ENCODE data around the gene GPI.

Gene GPI

DNA sequence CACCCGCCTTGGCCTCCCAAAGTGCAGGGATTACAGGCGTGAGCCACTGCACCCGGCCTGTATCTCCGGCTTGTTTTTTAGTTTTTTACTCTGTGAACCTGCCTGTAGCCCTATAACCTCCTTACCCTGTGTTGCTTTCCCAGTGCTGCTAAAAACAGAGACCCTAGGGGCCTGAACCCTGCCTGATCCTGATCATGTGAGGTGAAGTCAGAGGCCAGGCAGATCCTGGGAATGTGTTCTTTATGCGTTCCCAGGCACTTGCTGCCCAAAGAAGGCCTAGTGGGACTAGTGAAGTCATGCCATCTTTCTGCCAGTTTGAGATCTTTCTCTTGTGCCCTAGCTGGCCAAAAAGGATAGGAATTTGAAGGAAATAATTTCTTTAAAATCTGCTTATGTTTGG is 67.8 kb downstream of the GPI start:
- Histone ChIP-seq H3K27ac (ENCODE audit: low read depth, low read length) (no peak overlapping the region), H3K36me3 (ENCODE audit: control insufficient read depth, low read length) (peaks cover 94% of the 10 kb centered on the region), H3K9me3 (ENCODE audit: control insufficient read depth, insufficient read depth, low read length) (no peaks in the 10 kb centered on the region), H3K4me2 (ENCODE audit: low read length) (no peak overlapping the region), H4K20me1 (ENCODE audit: control insufficient read depth, insufficient read depth, low read depth, low read length) (peaks cover 43% of the 10 kb centered on the region), H3K27me3 (ENCODE audit: control insufficient read depth, low read length) (no peaks in the 10 kb centered on the region), H3K79me2 (ENCODE audit: control insufficient read depth, low read length) (peaks cover 100% of the 10 kb centered on the region), H3F3A (ENCODE audit: control insufficient read depth, insufficient read depth) (peaks cover 8% of the 10 kb centered on the region; the same call in 1 of the 2 replicates), H3K9me2 (replicated peaks; ENCODE audit: control insufficient read depth, low read length) (no peaks in the 10 kb centered on the region), H3K4me3 (ENCODE audit: low read length) (no peak overlapping the region), H3K4me1 (ENCODE audit: control insufficient read depth, low read length) (peaks cover 25% of the 10 kb centered on the region)
- no peak for TF ChIP-seq EZH2phosphoT487 (IDR thresholded peaks at IDR 0.05; ENCODE audit: borderline replicate concordance, low read length)
- TF ChIP-seq, protein P1, sequence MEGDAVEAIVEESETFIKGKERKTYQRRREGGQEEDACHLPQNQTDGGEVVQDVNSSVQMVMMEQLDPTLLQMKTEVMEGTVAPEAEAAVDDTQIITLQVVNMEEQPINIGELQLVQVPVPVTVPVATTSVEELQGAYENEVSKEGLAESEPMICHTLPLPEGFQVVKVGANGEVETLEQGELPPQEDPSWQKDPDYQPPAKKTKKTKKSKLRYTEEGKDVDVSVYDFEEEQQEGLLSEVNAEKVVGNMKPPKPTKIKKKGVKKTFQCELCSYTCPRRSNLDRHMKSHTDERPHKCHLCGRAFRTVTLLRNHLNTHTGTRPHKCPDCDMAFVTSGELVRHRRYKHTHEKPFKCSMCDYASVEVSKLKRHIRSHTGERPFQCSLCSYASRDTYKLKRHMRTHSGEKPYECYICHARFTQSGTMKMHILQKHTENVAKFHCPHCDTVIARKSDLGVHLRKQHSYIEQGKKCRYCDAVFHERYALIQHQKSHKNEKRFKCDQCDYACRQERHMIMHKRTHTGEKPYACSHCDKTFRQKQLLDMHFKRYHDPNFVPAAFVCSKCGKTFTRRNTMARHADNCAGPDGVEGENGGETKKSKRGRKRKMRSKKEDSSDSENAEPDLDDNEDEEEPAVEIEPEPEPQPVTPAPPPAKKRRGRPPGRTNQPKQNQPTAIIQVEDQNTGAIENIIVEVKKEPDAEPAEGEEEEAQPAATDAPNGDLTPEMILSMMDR (IDR thresholded peaks at IDR 0.05; ENCODE audit: low read depth, low read length, poor library complexity, severe bottlenecking): no peak

DNA sequence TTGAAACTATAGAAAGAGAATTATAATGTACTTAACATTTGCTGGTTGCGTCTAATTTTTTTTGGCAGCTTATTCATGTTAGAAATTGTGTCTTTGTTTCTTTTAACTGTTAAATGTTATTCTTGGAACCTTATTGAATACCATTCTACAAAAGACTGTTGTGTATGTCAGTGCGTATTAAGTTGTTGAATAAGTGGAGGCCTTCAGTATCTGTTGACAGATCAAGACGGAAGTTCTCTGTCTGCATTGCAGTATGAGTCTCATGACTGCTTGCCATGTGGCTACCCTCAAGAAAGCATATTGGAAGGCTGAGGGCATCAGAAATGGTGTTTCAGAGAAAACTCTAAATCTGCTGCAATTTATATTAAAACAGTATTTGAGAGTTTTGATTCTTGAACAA is 71.7 kb downstream of the GPI start:
- H3K9me3 ChIP-seq (ENCODE audit: control insufficient read depth, insufficient read depth, low read length): no peaks in the 10 kb centered on the region
- H3K27ac ChIP-seq (ENCODE audit: low read depth, low read length): no peak overlapping the region
- TF ChIP-seq, protein P1 (IDR thresholded peaks at IDR 0.05; ENCODE audit: low read depth, low read length, poor library complexity, severe bottlenecking): no peak
- no peak for TF ChIP-seq EZH2phosphoT487 (IDR thresholded peaks at IDR 0.05; ENCODE audit: borderline replicate concordance, low read length)
- H4K20me1 ChIP-seq (ENCODE audit: control insufficient read depth, insufficient read depth, low read depth, low read length): peaks cover 32% of the 10 kb centered on the region
- H3K4me1 ChIP-seq (ENCODE audit: control insufficient read depth, low read length): peaks cover under 1% of the 10 kb centered on the region; the same call in 1 of the 2 replicates
- H3F3A ChIP-seq (ENCODE audit: control insufficient read depth, insufficient read depth): 0 out of 2 replicates have a peak, but pooled peaks cover 3% of the 10 kb centered on the region
- peaks cover 96% of the 10 kb centered on the region for H3K79me2 ChIP-seq (ENCODE audit: control insufficient read depth, low read length)
- no peak overlapping the region for H3K4me3 ChIP-seq (ENCODE audit: low read length)
- no peaks in the 10 kb centered on the region for H3K9me2 ChIP-seq (replicated peaks; ENCODE audit: control insufficient read depth, low read length)
- no peaks in the 10 kb centered on the region for H3K27me3 ChIP-seq (ENCODE audit: control insufficient read depth, low read length)
- H3K36me3 ChIP-seq (ENCODE audit: control insufficient read depth, low read length): peaks cover 97% of the 10 kb centered on the region
- no peak overlapping the region for H3K4me2 ChIP-seq (ENCODE audit: low read length)

GRCh38 chr19:34448191-34448590 is 83.2 kb downstream of the GPI start:
- no peaks in the 10 kb centered on the region for H3K9me2 ChIP-seq (replicated peaks; ENCODE audit: control insufficient read depth, low read length)
- H4K20me1 ChIP-seq (ENCODE audit: control insufficient read depth, insufficient read depth, low read depth, low read length): peaks cover 4% of the 10 kb centered on the region; the same call in 1 of the 2 replicates
- no peak overlapping the region for H3K27ac ChIP-seq (ENCODE audit: low read depth, low read length)
- H3K9me3 ChIP-seq (ENCODE audit: control insufficient read depth, insufficient read depth, low read length): no peaks in the 10 kb centered on the region
- H3K4me2 ChIP-seq (ENCODE audit: low read length): no peak overlapping the region
- H3K27me3 ChIP-seq (ENCODE audit: control insufficient read depth, low read length): no peaks in the 10 kb centered on the region
- TF ChIP-seq, protein P1 (IDR thresholded peaks at IDR 0.05; ENCODE audit: low read depth, low read length, poor library complexity, severe bottlenecking): no peak
- no peak for TF ChIP-seq EZH2phosphoT487 (IDR thresholded peaks at IDR 0.05; ENCODE audit: borderline replicate concordance, low read length)
- peaks cover 56% of the 10 kb centered on the region for H3K79me2 ChIP-seq (ENCODE audit: control insufficient read depth, low read length)
- peaks cover 5% of the 10 kb centered on the region for H3F3A ChIP-seq (ENCODE audit: control insufficient read depth, insufficient read depth)
- H3K36me3 ChIP-seq (ENCODE audit: control insufficient read depth, low read length): peaks cover 92% of the 10 kb centered on the region
- H3K4me1 ChIP-seq (ENCODE audit: control insufficient read depth, low read length): no peaks in the 10 kb centered on the region
- H3K4me3 ChIP-seq (ENCODE audit: low read length): no peak overlapping the region

Measured in DOHH2 (cell line).